OCI-LY3 (cell line): ENCODE data around the gene CLMN.

Experiments
- H2AFZ ChIP-seq: fragments of 200-600, 300-600 bp; shearing (Covaris generic); 2 replicates; pipeline ENCODE4 v1.6.0; 2014; ENCODE audit warnings: antibody characterized with exemption, low read depth, low read length
- H3K27ac ChIP-seq: fragments of 200-600, 300-600 bp; sonication (generic); 2 replicates; pipeline ENCODE4 v1.5.1; 2014; ENCODE audit warnings: mild to moderate bottlenecking, low read length, moderate library complexity, mixed read lengths
- H3K27me3 ChIP-seq: fragments of 200-600, 300-600 bp; sonication (generic); 2 replicates; pipeline ENCODE4 v1.6.1; 2014; ENCODE audit warnings: low read depth, low read length, mixed read lengths
- H3K36me3 ChIP-seq: fragments of 200-600, 300-600 bp; sonication (generic); replicated peaks from 2 replicates; pipeline ENCODE3; 2014; ENCODE audit warnings: low read depth, low read length, mixed read lengths
- H3K4me1 ChIP-seq: fragments of 300-600, 200-600 bp; sonication (generic); 2 replicates; pipeline ENCODE4 v1.6.1; 2014; ENCODE audit warnings: low read length, mixed read lengths
- H3K4me2 ChIP-seq: fragments of 200-600, 300-600 bp; sonication (generic); 2 replicates; pipeline ENCODE4 v1.6.1; 2014; ENCODE audit warnings: low read length, mixed read lengths
- H3K4me3 ChIP-seq: fragments of 300-600, 200-600 bp; sonication (generic); 2 replicates; pipeline ENCODE4 v1.5.1; 2014; ENCODE audit warnings: antibody characterized with exemption, mild to moderate bottlenecking, low read length, moderate library complexity
- H3K79me2 ChIP-seq: fragments of 300-600, 200-600 bp; shearing (Covaris generic); 2 replicates; pipeline ENCODE4 v1.6.1; 2014; ENCODE audit warnings: mild to moderate bottlenecking, low read length, mixed read lengths
- H3K9ac ChIP-seq: fragments of 300-600, 200-600 bp; shearing (Covaris generic); 2 replicates; pipeline ENCODE4 v1.6.0; 2014; ENCODE audit warnings: mild to moderate bottlenecking, low read length, moderate library complexity
- H3K9me3 ChIP-seq: fragments of 200-600, 300-600 bp; shearing (Covaris generic); 2 replicates; pipeline ENCODE4 v1.6.1; 2014; ENCODE audit warnings: low read length, mixed read lengths; ENCODE audit not compliant: insufficient read depth
- H4K20me1 ChIP-seq: fragments of 200-600, 300-600 bp; sonication (generic); 2 replicates; pipeline ENCODE4 v1.6.1; 2016; ENCODE audit warnings: low read length, mixed read lengths; ENCODE audit not compliant: insufficient read depth
- EZH2phosphoT487 ChIP-seq: fragments of 200-600 bp; shearing (Covaris generic); IDR thresholded peaks from 2 replicates; pipeline ENCODE4 v1.6.1; 2018; ENCODE audit warnings: antibody characterized with exemption, mixed run types, low read depth
- TF ChIP-seq, protein P1 (sequence below): fragments of 200-600, 300-600 bp; sonication (generic); IDR thresholded peaks from 2 replicates; pipeline ENCODE4 v1.5.1; 2014; ENCODE audit warnings: antibody characterized with exemption, low read length, low read depth

CLMN gene

DNA sequence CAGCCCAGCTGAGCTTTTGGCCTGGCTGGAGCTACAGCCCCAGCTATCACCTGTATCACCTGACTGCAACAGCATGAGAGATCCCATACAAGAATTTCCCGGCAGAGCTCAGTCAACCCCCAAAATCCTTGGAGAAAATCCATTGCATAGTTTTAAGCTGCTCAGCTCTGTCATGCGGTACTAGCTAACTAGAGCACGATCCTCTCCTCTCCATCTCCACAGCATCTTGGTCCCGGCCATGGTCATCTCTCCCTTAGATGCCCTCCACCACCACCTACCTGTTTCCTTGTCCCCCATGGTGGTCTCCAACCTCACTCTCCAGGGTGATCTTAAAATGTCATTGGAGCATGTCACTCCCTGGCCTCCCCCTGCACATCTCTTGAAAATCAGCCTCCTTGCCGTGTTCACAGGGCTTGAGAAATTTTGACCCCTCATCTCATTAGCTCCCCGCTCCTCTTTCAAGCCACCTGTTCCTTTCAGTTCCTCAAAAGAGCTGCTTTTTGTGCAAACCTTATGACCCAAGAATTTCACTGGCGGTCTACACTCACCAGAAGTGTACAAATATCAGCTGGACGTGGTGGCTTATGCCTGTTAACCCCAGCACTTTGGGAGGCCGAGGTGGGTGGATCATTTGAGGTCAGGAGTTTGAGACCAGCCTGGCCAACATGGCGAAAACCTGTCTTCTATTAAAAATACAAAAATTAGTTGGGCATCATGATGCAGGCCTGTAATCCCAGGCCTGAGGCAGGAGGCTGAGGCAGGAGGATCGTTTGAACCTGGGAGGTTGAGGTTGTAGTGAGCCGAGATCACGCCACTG, 8.1 kb upstream of the CLMN start:
- TF ChIP-seq, protein P1, sequence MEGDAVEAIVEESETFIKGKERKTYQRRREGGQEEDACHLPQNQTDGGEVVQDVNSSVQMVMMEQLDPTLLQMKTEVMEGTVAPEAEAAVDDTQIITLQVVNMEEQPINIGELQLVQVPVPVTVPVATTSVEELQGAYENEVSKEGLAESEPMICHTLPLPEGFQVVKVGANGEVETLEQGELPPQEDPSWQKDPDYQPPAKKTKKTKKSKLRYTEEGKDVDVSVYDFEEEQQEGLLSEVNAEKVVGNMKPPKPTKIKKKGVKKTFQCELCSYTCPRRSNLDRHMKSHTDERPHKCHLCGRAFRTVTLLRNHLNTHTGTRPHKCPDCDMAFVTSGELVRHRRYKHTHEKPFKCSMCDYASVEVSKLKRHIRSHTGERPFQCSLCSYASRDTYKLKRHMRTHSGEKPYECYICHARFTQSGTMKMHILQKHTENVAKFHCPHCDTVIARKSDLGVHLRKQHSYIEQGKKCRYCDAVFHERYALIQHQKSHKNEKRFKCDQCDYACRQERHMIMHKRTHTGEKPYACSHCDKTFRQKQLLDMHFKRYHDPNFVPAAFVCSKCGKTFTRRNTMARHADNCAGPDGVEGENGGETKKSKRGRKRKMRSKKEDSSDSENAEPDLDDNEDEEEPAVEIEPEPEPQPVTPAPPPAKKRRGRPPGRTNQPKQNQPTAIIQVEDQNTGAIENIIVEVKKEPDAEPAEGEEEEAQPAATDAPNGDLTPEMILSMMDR = no peak
- no peak for TF ChIP-seq EZH2phosphoT487
- peak overlapping the region; percentile 25; the same call in 1 of the 2 replicates for H3K9ac ChIP-seq
- peak overlapping the region; percentile 80 for H3K4me2 ChIP-seq
- peaks cover 17% of the 10 kb centered on the region for H3K9me3 ChIP-seq
- peaks cover 11% of the 10 kb centered on the region for H3K36me3 ChIP-seq
- H3K4me1 ChIP-seq = peaks cover 30% of the 10 kb centered on the region
- peak overlapping the region; percentile 47 for H3K4me3 ChIP-seq
- no peaks in the 10 kb centered on the region for H3K79me2 ChIP-seq
- H2AFZ ChIP-seq = no peak overlapping the region
- H3K27ac ChIP-seq = peak overlapping the region; percentile 16
- no peaks in the 10 kb centered on the region for H4K20me1 ChIP-seq
- peaks cover 35% of the 10 kb centered on the region for H3K27me3 ChIP-seq

GRCh38 chr14:95326987-95327386, 7.3 kb upstream of the CLMN start:
- H3K36me3 ChIP-seq = peaks cover 11% of the 10 kb centered on the region
- H3K79me2 ChIP-seq = no peaks in the 10 kb centered on the region
- peak overlapping the region; percentile 80 for H3K4me2 ChIP-seq
- no peaks in the 10 kb centered on the region for H4K20me1 ChIP-seq
- no peak overlapping the region; the same call in 1 of the 2 replicates for H3K9ac ChIP-seq
- peak overlapping the region; percentile 47 for H3K4me3 ChIP-seq
- peaks cover 17% of the 10 kb centered on the region for H3K9me3 ChIP-seq
- no peak overlapping the region for H2AFZ ChIP-seq
- H3K27ac ChIP-seq = no peak overlapping the region
- H3K4me1 ChIP-seq = peaks cover 30% of the 10 kb centered on the region
- H3K27me3 ChIP-seq = peaks cover 41% of the 10 kb centered on the region
- TF ChIP-seq, protein P1 = no peak
- TF ChIP-seq EZH2phosphoT487 = no peak

GRCh38 chr14:95323917-95324316, 4.2 kb upstream of the CLMN start:
- H2AFZ ChIP-seq = no peak overlapping the region
- no peak overlapping the region for H3K4me2 ChIP-seq

DNA sequence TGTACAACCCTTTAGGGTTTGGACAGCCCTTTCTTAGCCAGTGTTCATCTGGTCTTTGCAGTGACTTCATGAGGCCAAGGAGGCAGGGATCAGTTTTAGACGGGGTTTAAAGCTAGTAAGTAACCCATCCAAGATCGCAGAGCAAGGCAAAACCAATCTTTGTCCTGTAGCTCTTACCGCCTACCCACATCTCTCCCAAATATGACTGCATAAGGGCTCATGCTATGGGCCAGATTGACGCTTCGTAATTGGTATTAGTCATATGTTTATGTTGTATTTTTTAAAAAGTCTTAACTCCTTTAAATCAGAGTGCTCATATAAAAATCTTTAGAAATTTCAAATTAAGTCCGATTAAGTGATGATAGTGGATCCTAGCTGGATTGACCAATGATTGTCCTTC, 3.7 kb upstream of the CLMN start:
- peaks cover 30% of the 10 kb centered on the region for H3K4me1 ChIP-seq
- no peak overlapping the region for H3K27ac ChIP-seq

More at GRCh38 chr14:95323917-95324316, 4.2 kb upstream of the CLMN start:
- peaks cover 30% of the 10 kb centered on the region for H3K4me1 ChIP-seq
- H3K27me3 ChIP-seq = peaks cover 57% of the 10 kb centered on the region
- peaks cover 17% of the 10 kb centered on the region for H3K9me3 ChIP-seq
- no peaks in the 10 kb centered on the region for H3K79me2 ChIP-seq
- no peak overlapping the region for H3K4me3 ChIP-seq
- no peaks in the 10 kb centered on the region for H4K20me1 ChIP-seq
- H3K36me3 ChIP-seq = peaks cover 11% of the 10 kb centered on the region
- H3K9ac ChIP-seq = no peak overlapping the region
- H3K27ac ChIP-seq = no peak overlapping the region
- TF ChIP-seq, protein P1 = no peak
- no peak for TF ChIP-seq EZH2phosphoT487

More for the DNA sequence above, 3.7 kb upstream of the CLMN start:
- no peaks in the 10 kb centered on the region for H4K20me1 ChIP-seq
- no peak overlapping the region for H3K4me2 ChIP-seq
- H3K79me2 ChIP-seq = no peaks in the 10 kb centered on the region
- TF ChIP-seq, protein P1 = no peak
- TF ChIP-seq EZH2phosphoT487 = no peak
- peaks cover 17% of the 10 kb centered on the region for H3K9me3 ChIP-seq
- H2AFZ ChIP-seq = no peak overlapping the region
- H3K36me3 ChIP-seq = peaks cover 11% of the 10 kb centered on the region
- H3K9ac ChIP-seq = no peak overlapping the region
- H3K27me3 ChIP-seq = peaks cover 60% of the 10 kb centered on the region
- H3K4me3 ChIP-seq = no peak overlapping the region
